AG04449 (cell line): ENCODE measurements around the gene FAM227B.
"Not testable (repeated sequence)": the region's sequence is repeated elsewhere in the genome, so short reads cannot be mapped to it uniquely, and the experiment has no call there.

ENCODE experiments used
- CTCF ChIA-PET: fragments of 350-600 bp; formaldehyde crosslinking; extraction: SDS; loops from one replicate; lab custom pipeline; 2021; ENCODE audit warnings: antibody characterized with exemption; lab: Yijun Ruan, JAX
- POLR2A ChIA-PET: fragments of 400-600, 350-600 bp; formaldehyde crosslinking; extraction: SDS; loops from one replicate; lab custom pipeline; 2020; ENCODE audit warnings: antibody characterized with exemption, inconsistent platforms; lab: Yijun Ruan, JAX
- DNase-seq: peaks from one replicate; pipeline ENCODE4 v3.0.0-alpha.2; 2010; ENCODE audit warnings: low read depth, low spot score
- H3K4me3 ChIP-seq: 2 replicates; pipeline ENCODE4 v1.5.1; 2011; ENCODE audit warnings: low read depth, mild to moderate bottlenecking, control low read depth, low read length
- TF ChIP-seq, protein P1 (sequence below): IDR thresholded peaks from one replicate; pipeline ENCODE4 v1.5.1; 2011; ENCODE audit warnings: mild to moderate bottlenecking, moderate library complexity, low read length, control low read depth, inconsistent platforms; ENCODE audit not compliant: insufficient read depth; ENCODE audit errors: missing control alignments

FAM227B gene

DNA sequence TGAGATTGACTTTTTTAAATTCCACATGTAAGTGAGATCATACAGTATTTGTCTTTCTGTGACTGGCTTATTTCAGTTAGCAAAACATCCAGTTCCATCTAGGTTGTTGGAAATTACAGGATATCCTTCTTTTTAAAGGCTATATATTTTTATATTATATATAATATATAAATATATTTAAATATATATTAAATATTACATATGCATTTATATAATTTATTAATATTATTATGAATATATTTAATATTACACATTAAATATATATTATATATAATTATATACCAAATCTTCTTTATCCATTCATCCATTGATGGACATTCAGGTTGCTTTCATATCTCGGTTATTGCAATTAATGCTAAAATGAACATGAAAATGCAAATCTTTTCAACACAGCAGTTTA, 49.9 kb downstream of the FAM227B start:
- TF ChIP-seq, protein P1, sequence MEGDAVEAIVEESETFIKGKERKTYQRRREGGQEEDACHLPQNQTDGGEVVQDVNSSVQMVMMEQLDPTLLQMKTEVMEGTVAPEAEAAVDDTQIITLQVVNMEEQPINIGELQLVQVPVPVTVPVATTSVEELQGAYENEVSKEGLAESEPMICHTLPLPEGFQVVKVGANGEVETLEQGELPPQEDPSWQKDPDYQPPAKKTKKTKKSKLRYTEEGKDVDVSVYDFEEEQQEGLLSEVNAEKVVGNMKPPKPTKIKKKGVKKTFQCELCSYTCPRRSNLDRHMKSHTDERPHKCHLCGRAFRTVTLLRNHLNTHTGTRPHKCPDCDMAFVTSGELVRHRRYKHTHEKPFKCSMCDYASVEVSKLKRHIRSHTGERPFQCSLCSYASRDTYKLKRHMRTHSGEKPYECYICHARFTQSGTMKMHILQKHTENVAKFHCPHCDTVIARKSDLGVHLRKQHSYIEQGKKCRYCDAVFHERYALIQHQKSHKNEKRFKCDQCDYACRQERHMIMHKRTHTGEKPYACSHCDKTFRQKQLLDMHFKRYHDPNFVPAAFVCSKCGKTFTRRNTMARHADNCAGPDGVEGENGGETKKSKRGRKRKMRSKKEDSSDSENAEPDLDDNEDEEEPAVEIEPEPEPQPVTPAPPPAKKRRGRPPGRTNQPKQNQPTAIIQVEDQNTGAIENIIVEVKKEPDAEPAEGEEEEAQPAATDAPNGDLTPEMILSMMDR = no peak
- CTCF ChIA-PET = no interaction called here
- H3K4me3 ChIP-seq = no peak overlapping the region
- POLR2A ChIA-PET = no interaction called here
- DNase-seq = no peak

DNA sequence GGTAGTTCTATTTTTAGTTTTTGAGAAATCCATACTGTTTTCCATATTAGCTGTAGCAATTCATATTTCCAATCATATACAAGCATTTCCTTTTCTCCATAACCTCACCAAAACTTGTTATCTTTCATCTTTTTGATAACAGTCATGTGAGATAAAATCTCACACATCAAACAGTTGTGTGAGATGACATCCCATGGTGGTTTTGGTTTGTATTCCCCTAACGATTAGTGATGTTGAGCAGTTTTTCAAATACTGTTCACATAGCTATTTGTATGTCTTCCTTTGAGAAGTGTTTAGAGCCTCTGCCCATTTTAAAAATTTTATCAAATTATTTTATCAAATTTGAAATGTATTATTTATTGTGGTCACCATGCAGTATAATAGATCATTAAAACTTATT, 50.4 kb downstream of the FAM227B start:
- DNase-seq = no peak
- TF ChIP-seq, protein P1 = no peak
- no peak overlapping the region for H3K4me3 ChIP-seq
- ChIA-PET CTCF (no interaction called here), POLR2A (no interaction called here)

DNA sequence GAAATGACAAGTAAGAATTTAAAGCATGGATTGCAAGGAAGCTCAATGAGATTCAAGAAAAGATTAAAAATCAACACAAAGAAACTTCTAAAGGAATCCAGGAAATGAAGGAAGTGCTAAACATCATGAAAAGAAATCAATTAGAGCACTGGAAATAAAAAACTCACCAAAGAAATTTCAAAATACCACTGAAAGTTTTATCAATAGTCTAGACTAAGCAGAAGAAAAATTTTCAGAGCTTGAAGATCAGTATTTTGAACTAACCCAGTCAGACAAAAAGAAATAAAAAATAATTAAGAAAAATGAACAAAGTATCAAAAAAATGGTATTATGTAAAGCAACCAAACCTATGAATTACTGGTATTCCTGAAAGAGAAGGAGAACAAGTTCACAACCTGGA, 60.6 kb downstream of the FAM227B start:
- TF ChIP-seq, protein P1 = no peak
- no peak overlapping the region for H3K4me3 ChIP-seq
- DNase-seq = no peak
- CTCF ChIA-PET = no interaction called here
- POLR2A ChIA-PET = no interaction called here

DNA sequence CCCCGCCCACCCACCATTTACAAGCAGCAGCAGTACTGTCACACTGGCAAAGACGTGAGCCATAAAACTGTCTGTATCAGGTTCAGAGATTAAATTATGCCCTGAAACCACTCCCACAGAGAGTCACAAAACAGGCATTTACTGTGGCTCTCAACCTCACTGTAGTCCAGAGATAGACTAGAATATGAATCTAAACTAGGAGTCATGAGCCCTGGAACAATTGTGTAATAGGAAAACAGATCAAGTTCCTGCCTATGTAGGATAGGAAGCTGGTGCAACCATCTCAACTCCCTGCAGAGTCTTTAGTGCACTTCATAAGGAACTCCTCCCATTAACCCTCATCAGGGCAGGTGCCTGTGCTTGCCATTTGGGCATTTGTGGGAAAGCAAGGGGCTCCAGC, 61.7 kb downstream of the FAM227B start:
- peak; percentile 4 for DNase-seq
- TF ChIP-seq, protein P1 = no peak
- ChIA-PET POLR2A (no interaction called here), CTCF (no interaction called here)
- H3K4me3 ChIP-seq = no peak overlapping the region

DNA sequence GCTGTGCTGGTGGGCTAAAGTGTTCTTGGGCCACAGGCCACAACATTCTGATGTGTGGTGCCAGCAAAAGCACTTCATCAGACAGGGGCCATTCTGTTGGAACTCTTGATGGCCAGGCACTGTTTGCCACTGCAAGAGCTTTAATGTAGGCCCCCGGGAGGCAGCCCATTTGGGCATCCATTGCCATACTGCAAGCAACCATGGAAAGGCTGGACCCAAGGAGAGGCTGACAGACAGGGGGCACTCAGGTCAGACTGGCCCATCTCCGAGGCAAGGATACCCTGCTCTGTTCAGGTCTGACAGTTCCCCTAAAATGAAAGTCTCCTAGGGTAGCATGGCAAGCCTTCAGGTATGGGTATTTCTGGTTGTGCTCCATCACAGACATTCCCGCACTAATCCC, 64.2 kb downstream of the FAM227B start:
- no peak for DNase-seq
- CTCF ChIA-PET = no interaction called here
- TF ChIP-seq, protein P1 = no peak
- POLR2A ChIA-PET = no interaction called here
- no peak overlapping the region for H3K4me3 ChIP-seq

DNA sequence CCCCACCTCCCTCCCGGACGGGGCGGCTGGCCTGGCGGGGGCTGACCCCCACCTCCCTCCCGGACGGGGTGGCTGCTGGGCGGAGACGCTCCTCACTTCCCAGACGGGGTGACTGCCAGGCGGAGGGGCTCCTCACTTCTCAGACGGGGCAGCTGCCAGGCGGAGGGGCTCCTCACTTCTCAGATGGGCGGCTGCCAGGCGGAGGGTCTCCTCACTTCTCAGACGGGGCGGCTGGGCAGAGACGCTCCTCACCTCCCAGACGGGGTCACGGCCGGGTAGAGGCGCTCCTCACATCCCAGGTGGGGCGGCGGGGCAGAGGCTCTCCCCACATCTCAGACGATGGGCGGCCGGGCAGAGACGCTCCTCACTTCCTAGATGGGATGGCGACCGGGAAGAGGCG, 70.3 kb downstream of the FAM227B start:
- POLR2A ChIA-PET, DNase-seq, CTCF ChIA-PET, H3K4me3 ChIP-seq: not testable (repeated sequence)

DNA sequence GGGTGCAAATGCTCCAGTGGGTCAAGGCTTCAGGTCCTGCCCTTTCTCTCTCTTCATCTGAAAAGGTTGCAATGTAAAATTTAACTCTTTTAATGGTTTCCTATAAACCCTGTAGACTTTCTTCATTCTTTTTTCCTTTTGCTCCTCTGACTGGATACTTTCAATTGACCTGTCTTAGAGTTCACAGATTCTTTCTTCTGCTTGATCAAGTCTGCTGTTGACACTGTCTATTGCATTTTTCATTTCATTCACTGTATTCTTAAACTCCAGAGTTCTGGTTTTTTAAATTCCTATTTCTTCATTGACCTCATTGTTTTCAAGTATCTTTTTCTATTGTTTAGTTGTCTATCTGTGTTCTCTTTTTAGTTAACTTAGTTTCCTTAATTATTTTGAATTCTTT, 82.1 kb downstream of the FAM227B start:
- no peak for DNase-seq
- no peak overlapping the region for H3K4me3 ChIP-seq
- TF ChIP-seq, protein P1 = no peak
- ChIA-PET CTCF (no interaction called here), POLR2A (no interaction called here)
